ENCODE results near the gene PROK1.
A peak's percentile ranks its signal among the peaks of the same experiment; 100 is the strongest.
"Not testable (repeated sequence)": the region's sequence is repeated elsewhere in the genome, so short reads cannot be mapped to it uniquely, and the experiment has no call there.

Gene PROK1

GRCh38 chr1:110434946-110435345, 16.0 kb upstream of the PROK1 start:
- DNase-seq: no peak

GRCh38 chr1:110436635-110437034, 14.3 kb upstream of the PROK1 start:
- no peak for DNase-seq

- DNase-seq: not testable (repeated sequence)
Observed at GRCh38 chr1:110437645-110438299, 13.2 kb upstream of the PROK1 start.

- DNase-seq: no peak
Observed at GRCh38 chr1:110438893-110439292, 12.1 kb upstream of the PROK1 start.

GRCh38 chr1:110439873-110440272, 11.1 kb upstream of the PROK1 start:
- not testable (repeated sequence) for DNase-seq

GRCh38 chr1:110440877-110441276, 10.1 kb upstream of the PROK1 start:
- no peak for DNase-seq

GRCh38 chr1:110441888-110442287, 9.1 kb upstream of the PROK1 start:
- DNase-seq: no peak

GRCh38 chr1:110443451-110443850, 7.5 kb upstream of the PROK1 start:
- no peak for DNase-seq

- DNase-seq: no peak
Observed at GRCh38 chr1:110444561-110444960, 6.4 kb upstream of the PROK1 start.

GRCh38 chr1:110449661-110450651, 993 bp upstream of the PROK1 start:
- DNase-seq: no peak

- DNase-seq: no peak
Observed at GRCh38 chr1:110452330-110452729, 1.4 kb downstream of the PROK1 start.

GRCh38 chr1:110453829-110454228, 2.9 kb downstream of the PROK1 start:
- no peak for DNase-seq

GRCh38 chr1:110454328-110454727, 3.4 kb downstream of the PROK1 start:
- DNase-seq: no peak

GRCh38 chr1:110455151-110455550, 4.2 kb downstream of the PROK1 start:
- no peak for DNase-seq

GRCh38 chr1:110457206-110457605, 6.3 kb downstream of the PROK1 start:
- DNase-seq: no peak

- peak; percentile 45 for DNase-seq
Observed at GRCh38 chr1:110460253-110461220, 9.6 kb downstream of the PROK1 start.

GRCh38 chr1:110462093-110462492, 11.1 kb downstream of the PROK1 start:
- DNase-seq: no peak

- DNase-seq: no peak
Observed at GRCh38 chr1:110462964-110463363, 12.0 kb downstream of the PROK1 start.

GRCh38 chr1:110463725-110464124, 12.8 kb downstream of the PROK1 start:
- DNase-seq: no peak

GRCh38 chr1:110464340-110464739, 13.4 kb downstream of the PROK1 start:
- no peak for DNase-seq

- no peak for DNase-seq
Observed at GRCh38 chr1:110465038-110465813, 14.3 kb downstream of the PROK1 start.

- DNase-seq: no peak
Observed at GRCh38 chr1:110465814-110466380, 14.9 kb downstream of the PROK1 start.
